Activated naive CD8-positive, alpha-beta T cell (primary cell): ENCODE data around the gene EYA2.

ENCODE experiments used
- H3K27ac Mint-ChIP-seq: one replicate; pipeline ENCODE4 v1.8.0; 2021; ENCODE audit warnings: mixed read lengths
- H3K27me3 Mint-ChIP-seq: one replicate; pipeline ENCODE4 v1.8.0; 2021; ENCODE audit warnings: mixed read lengths
- H3K36me3 Mint-ChIP-seq: one replicate; pipeline ENCODE4 v1.8.0; 2021; ENCODE audit warnings: mixed read lengths
- H3K4me1 Mint-ChIP-seq: one replicate; pipeline ENCODE4 v1.8.0; 2021; ENCODE audit warnings: low read depth, mixed read lengths
- H3K4me3 Mint-ChIP-seq: one replicate; pipeline ENCODE4 v1.8.0; 2021; ENCODE audit warnings: mild to moderate bottlenecking, mixed read lengths
- H3K9me3 Mint-ChIP-seq: one replicate; pipeline ENCODE4 v1.8.0; 2021; ENCODE audit warnings: low read depth, mixed read lengths

EYA2 gene

DNA sequence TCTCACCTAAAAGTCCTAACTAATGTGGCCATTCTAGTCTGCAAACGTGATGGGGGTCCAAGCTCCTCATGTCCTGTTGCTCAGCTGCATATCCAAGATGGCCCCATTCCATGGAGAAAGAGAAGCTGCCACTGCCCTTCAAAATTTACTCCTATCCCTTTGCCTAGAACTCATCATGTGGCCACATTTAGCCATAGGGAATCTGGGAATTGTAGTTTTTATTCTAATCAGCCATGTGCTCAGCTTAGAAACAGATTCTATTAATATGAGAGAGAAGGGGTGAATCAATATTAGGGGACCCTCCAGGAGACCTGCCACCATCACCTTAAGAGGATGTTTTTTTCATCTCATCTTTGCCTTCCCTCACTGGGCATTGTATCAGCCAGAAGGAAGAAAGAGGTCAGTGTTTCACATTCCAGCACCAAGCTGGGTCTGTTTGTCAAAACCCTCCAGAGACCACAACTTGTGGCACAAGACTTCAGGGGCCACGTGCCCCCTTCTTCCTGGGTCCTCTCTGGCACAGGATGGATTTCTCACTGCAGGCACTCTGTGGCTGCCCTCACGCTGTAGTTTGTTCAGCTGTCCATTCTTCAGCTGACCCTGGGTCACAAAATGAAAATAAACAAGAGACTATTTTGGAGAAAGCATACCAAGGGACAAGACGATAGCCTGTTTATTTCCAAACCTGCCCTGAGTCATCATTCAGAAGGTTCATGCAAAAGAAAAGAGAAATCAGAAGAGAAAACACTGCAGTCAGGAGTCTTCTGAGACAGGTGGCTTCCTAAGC lies 172.0 kb downstream of the EYA2 start:
- H3K27me3 Mint-ChIP-seq, result peaks cover 4% of the 10 kb centered on the region
- peaks cover 4% of the 10 kb centered on the region for H3K9me3 Mint-ChIP-seq
- H3K4me3 Mint-ChIP-seq, result no peak overlapping the region
- H3K27ac Mint-ChIP-seq, result no peak overlapping the region
- no peaks in the 10 kb centered on the region for H3K4me1 Mint-ChIP-seq
- no peaks in the 10 kb centered on the region for H3K36me3 Mint-ChIP-seq

DNA sequence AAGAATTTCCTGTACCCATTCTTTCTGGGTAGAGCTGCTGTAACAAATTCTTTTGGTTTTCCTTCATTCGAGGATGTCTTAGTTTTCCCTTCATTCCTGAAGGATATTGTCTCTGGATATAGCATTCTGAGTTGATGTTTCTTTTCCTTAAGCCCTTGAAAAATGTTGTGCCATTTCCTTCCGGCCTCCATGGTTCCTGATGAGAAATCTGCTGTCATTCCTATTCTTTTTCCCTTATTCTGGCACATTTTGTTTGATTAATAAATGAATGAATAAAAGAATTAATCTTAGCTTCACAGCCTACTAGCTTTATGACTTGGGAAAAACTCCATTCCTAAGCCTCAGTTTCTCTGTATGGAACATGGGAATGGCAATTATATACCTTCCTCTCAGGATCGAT lies 173.1 kb downstream of the EYA2 start:
- Mint-ChIP-seq H3K4me1 (no peaks in the 10 kb centered on the region), H3K4me3 (no peak overlapping the region), H3K9me3 (peaks cover 4% of the 10 kb centered on the region), H3K27me3 (peaks cover 4% of the 10 kb centered on the region), H3K36me3 (no peaks in the 10 kb centered on the region), H3K27ac (no peak overlapping the region)

DNA sequence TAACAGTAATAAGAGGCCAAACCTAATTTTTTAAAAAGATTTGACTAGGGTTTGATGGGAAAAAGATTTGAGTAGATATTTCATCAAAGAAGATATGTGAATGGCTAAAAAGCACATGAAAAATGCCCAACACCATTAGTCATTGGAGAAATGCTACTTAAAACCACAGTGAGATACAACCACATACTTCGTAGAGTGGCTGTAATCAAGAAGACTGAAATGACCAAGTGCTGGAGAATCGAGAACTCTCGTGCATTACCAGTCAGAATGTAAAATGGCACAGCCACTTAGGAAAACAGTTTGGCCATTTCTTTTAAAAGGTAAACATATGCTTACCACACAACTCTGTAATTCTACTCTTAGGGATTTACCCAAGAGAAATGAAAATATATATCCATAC lies 175.5 kb downstream of the EYA2 start:
- H3K4me1 Mint-ChIP-seq, result no peaks in the 10 kb centered on the region
- no peak overlapping the region for H3K4me3 Mint-ChIP-seq
- H3K9me3 Mint-ChIP-seq, result peaks cover 4% of the 10 kb centered on the region
- H3K36me3 Mint-ChIP-seq, result no peaks in the 10 kb centered on the region
- no peak overlapping the region for H3K27ac Mint-ChIP-seq
- peaks cover 7% of the 10 kb centered on the region for H3K27me3 Mint-ChIP-seq

DNA sequence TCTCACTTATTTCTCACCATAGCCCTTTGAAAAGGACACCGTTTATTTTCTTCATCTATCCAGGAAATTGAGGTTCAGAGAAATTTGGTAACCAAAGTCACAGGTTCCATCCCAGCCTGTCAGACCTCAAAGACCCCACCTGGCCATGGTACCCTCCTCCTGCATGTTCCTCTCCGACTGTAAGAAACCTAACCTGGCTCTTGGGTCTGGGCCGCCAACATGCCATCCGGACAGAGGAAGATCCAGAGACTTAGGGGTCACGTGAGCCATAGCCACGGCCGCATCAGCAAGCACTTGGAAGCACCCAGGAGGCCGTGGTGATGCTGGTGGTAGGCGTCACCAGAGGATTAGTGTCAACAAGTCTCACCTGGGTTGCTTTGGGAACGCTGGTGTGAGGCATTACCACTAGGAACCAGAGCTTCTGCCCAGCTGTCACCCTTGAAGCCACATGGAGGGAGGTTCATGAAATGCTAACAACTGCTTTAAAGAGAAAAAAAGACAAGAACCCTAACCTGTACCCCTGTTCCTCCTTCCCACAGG lies 177.1 kb downstream of the EYA2 start:
- Mint-ChIP-seq H3K9me3 (peaks cover 11% of the 10 kb centered on the region), H3K4me1 (no peaks in the 10 kb centered on the region), H3K4me3 (no peak overlapping the region), H3K36me3 (no peaks in the 10 kb centered on the region), H3K27ac (no peak overlapping the region), H3K27me3 (peaks cover 9% of the 10 kb centered on the region)

DNA sequence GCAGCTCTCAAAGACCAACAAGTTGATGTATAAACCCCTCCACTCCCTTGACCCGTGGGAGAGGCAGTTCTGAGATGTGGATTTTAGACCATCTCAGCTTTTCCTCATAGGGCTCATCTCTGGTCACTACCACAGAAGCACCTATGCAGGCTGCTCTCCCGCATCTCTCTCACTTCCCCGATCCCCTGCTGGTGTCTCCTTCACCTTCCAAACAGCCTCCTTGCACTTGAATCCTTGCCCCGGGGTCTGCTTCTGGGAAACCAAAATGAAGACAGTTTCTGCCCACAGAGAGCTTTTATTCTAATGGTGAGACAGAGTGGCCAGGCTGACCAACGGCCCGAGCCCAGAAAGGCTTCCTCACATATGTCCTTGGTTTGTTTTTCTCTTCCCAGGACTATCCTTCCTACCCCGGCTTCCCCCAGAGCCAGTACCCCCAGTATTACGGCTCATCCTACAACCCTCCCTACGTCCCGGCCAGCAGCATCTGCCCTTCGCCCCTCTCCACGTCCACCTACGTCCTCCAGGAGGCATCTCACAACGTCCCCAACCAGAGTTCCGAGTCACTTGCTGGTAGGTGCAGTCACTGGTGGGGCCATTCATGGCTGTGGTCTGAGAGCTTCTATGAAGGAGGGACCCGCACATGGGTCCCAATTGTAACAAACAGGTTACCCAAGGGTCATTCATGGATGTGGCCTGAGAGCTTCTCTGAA lies 179.3 kb downstream of the EYA2 start:
- H3K9me3 Mint-ChIP-seq, result peaks cover 8% of the 10 kb centered on the region
- H3K27ac Mint-ChIP-seq, result no peak overlapping the region
- peaks cover 17% of the 10 kb centered on the region for H3K27me3 Mint-ChIP-seq
- H3K4me3 Mint-ChIP-seq, result no peak overlapping the region
- H3K4me1 Mint-ChIP-seq, result no peaks in the 10 kb centered on the region
- H3K36me3 Mint-ChIP-seq, result no peaks in the 10 kb centered on the region

DNA sequence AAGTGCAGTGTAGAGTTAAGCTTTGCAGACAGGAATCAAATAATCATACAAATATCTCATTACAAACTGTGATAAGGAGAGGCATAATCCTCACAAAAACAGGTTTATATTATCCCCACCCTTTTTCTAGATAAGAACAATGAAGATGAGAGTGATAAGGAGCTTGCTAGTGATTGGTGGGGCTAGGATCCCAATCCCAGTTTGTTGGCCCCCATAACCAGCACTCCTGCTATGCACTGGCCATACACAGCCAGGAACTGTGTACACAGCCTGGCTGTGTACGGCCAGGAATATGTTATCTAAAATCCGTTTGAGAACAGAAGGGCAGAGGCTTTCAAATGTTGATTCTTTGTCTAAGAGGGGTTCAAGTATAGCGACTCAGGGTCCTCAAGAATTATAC lies 180.6 kb downstream of the EYA2 start:
- Mint-ChIP-seq H3K9me3 (peaks cover 8% of the 10 kb centered on the region), H3K27ac (no peak overlapping the region), H3K4me1 (no peaks in the 10 kb centered on the region), H3K36me3 (no peaks in the 10 kb centered on the region), H3K27me3 (peaks cover 20% of the 10 kb centered on the region), H3K4me3 (no peak overlapping the region)

DNA sequence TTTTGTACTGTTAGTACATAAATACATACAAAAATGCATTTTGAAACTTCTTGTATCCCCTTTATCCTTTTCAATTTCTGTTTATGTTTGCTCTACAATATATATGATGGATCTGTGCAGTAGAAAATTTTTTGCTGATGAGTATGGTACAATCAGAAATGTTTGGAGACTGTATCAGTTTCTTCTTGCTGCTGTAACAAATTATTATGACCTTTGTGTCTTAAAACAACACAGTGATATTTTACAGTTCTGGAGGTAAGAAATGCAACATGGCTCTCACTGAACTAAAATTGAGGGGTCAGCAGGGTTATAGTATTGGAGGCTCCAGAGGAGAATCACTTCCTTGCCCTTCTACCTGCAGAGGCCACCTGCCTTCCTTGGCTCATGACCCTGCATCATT lies 184.4 kb downstream of the EYA2 start:
- peaks cover 20% of the 10 kb centered on the region for H3K27me3 Mint-ChIP-seq
- H3K27ac Mint-ChIP-seq, result no peak overlapping the region
- no peaks in the 10 kb centered on the region for H3K36me3 Mint-ChIP-seq
- H3K9me3 Mint-ChIP-seq, result peaks cover 8% of the 10 kb centered on the region
- H3K4me3 Mint-ChIP-seq, result no peak overlapping the region
- H3K4me1 Mint-ChIP-seq, result no peaks in the 10 kb centered on the region

DNA sequence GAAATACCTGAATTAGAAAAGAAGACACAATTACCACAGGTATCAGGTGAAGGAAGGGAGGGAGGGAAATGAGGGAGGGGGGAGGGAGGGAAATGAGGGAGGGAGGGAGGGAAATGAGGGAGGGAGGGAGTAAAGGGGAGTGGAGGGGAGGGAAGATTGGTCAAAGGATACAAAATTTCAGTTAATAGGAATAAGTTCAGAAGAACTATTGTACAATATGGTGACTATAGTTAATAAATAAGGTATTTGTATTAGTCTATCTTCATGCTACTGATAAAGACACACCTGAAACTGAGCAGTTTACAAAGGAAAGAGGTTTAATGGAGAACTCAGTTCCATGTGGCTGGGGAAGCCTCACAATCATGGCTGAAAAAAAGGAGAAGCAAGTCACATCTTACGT lies 185.7 kb downstream of the EYA2 start:
- H3K27me3 Mint-ChIP-seq, result peaks cover 19% of the 10 kb centered on the region
- H3K4me3 Mint-ChIP-seq, result no peak overlapping the region
- H3K9me3 Mint-ChIP-seq, result peaks cover 8% of the 10 kb centered on the region
- H3K4me1 Mint-ChIP-seq, result no peaks in the 10 kb centered on the region
- H3K27ac Mint-ChIP-seq, result no peak overlapping the region
- H3K36me3 Mint-ChIP-seq, result no peaks in the 10 kb centered on the region

DNA sequence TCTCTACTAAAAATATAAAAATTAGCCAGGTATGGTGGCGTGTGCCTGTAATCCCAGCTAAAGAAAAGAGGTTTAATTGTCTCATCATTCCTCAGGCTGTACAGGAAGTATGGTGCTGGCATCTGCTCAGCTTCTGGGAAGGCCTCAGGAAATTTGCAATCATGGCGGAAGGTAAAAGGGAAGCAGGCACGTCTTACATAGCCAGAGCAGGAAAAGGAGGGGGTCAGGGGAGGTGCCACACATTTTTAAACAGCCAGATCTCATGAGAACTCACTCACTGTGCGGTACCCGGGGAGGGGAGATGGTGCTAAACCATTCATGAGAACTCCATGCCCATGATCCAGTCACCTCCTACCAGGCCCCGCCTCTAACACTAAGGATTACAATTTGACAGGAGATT lies 191.7 kb downstream of the EYA2 start:
- no peaks in the 10 kb centered on the region for H3K36me3 Mint-ChIP-seq
- no peaks in the 10 kb centered on the region for H3K4me1 Mint-ChIP-seq
- no peak overlapping the region for H3K27ac Mint-ChIP-seq
- no peaks in the 10 kb centered on the region for H3K9me3 Mint-ChIP-seq
- peaks cover 9% of the 10 kb centered on the region for H3K27me3 Mint-ChIP-seq
- H3K4me3 Mint-ChIP-seq, result no peak overlapping the region

DNA sequence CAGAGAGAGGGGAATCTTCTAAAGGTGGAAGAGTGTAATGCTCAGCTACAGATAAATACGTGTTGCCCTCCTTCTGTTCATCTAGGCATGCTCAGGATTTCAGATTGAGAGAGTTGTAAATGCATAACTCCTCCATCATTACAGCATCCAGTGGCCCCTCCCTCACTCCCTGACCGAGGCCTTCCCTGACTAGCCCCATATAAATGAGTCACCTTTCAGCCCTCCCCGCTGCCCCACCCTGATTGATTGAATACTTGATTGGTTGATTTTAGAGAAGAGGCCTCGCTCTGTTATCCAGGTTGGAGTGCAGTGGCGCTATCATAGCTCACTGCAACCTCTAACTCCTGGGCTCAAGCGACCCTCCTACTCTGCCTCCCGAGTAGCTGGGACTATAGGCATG lies 193.7 kb downstream of the EYA2 start:
- H3K4me1 Mint-ChIP-seq, result no peaks in the 10 kb centered on the region
- no peak overlapping the region for H3K4me3 Mint-ChIP-seq
- peaks cover 4% of the 10 kb centered on the region for H3K27me3 Mint-ChIP-seq
- H3K9me3 Mint-ChIP-seq, result no peaks in the 10 kb centered on the region
- H3K36me3 Mint-ChIP-seq, result no peaks in the 10 kb centered on the region
- no peak overlapping the region for H3K27ac Mint-ChIP-seq

DNA sequence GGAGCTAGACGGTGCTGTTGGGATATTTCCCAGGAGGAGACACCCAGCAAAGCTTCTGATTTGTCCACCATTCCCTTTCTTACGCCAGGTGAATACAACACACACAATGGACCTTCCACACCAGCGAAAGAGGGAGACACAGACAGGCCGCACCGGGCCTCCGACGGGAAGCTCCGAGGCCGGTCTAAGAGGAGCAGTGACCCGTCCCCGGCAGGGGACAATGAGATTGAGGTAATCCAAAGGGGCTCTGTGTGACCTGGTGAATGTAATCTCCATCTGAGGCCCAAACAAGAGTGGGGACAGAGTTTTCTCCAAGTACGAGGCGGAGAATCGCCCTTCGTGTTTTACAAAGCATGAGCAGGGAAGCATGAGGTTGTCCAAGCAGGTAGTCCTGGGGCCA lies 194.5 kb downstream of the EYA2 start:
- Mint-ChIP-seq H3K27me3 (peaks cover 6% of the 10 kb centered on the region), H3K27ac (no peak overlapping the region), H3K4me3 (no peak overlapping the region), H3K9me3 (no peaks in the 10 kb centered on the region), H3K4me1 (no peaks in the 10 kb centered on the region), H3K36me3 (no peaks in the 10 kb centered on the region)

DNA sequence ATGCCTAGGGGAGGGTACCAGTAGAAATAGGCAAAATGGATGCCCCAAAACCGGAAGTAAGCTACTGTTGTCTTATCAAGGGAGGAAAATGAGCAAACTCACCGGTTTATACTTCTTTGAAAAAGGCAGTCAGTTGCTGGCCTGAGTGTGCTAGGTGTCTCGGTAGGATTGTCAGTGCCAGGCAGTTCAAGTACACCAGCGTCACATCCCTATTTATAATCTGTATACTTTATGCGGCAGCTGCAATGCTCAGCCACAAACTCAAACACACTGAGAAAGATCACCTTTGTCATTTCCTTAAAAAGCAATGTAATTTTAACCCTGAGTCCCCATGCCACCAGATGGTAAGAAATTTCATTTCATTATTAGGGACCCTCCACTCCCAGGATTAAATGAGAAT lies 196.2 kb downstream of the EYA2 start:
- Mint-ChIP-seq H3K4me1 (no peaks in the 10 kb centered on the region), H3K4me3 (no peak overlapping the region), H3K27me3 (peaks cover 6% of the 10 kb centered on the region), H3K36me3 (no peaks in the 10 kb centered on the region), H3K27ac (no peak overlapping the region), H3K9me3 (no peaks in the 10 kb centered on the region)

DNA sequence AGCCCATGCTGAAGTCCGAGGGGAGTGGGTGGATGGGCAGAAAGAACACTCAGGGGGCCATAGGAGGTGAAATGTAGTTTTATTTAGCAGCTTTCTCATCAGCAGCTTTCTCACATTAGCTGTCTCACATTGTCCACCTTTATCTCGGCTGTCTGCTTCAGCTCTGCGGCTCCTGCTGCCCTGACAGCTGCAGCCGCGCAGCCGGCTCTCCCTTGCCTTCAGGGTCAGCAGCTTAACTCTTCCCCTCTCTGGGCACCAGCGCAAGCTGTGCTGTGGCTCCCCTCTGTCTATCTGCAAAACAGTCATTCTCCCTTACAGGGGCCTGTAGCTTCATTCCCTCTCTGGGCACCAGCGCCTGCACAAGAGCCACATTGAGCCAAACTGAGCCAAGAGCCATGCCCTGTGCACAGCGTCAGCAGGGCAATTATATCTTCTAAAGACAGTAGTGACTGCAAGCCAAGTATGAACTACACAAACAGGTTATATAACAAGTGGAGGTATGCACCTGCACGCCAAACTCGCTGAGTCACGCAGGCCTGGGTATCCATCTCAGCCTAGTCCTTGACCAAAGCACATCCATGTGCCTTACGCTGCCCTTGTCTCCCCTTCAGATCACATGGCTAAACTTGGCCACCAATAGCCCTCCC lies 198.8 kb downstream of the EYA2 start:
- Mint-ChIP-seq H3K27me3 (peaks cover 11% of the 10 kb centered on the region), H3K4me3 (no peak overlapping the region), H3K4me1 (no peaks in the 10 kb centered on the region), H3K36me3 (no peaks in the 10 kb centered on the region), H3K9me3 (peaks cover 9% of the 10 kb centered on the region), H3K27ac (no peak overlapping the region)

DNA sequence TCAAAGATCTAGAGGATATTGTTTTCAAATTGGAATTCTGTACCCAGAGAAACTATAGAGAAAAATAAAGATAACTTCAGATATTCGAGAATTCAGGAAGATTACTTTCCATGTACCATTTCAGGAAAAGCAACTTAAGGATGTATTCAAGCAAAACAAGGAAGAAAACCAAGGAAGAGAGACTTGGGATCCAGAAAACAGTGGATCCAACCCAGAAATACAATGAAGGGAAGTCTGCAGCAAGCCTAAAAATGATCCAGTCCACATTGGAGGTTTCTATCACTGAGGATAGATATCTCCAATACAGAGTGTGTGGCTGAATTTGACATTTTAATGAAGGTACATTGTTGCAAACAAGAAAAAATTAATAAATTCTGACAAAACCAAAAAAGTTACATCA lies 201.0 kb downstream of the EYA2 start:
- Mint-ChIP-seq H3K27me3 (peaks cover 13% of the 10 kb centered on the region), H3K36me3 (no peaks in the 10 kb centered on the region), H3K4me1 (no peaks in the 10 kb centered on the region), H3K27ac (no peak overlapping the region), H3K4me3 (no peak overlapping the region), H3K9me3 (peaks cover 9% of the 10 kb centered on the region)
